NCI-H2196 (cell line): ENCODE data around the gene SYK.

Source experiments
- DNase-seq: peaks from one replicate; lab custom pipeline; 2025; ENCODE audit not compliant: unreplicated experiment; lab: John Stamatoyannopoulos, UW

Gene SYK

GRCh38 chr9:90821697-90822096 is 20.1 kb downstream of the SYK start:
- no peak for DNase-seq

- DNase-seq = no peak
These were observed 21.2 kb downstream of the SYK start for GRCh38 chr9:90822866-90823265.

GRCh38 chr9:90825586-90825985 is 24.0 kb downstream of the SYK start:
- DNase-seq = no peak

- DNase-seq = no peak
These were observed 24.9 kb downstream of the SYK start for GRCh38 chr9:90826326-90827020.

- no peak for DNase-seq
These were observed 25.7 kb downstream of the SYK start for GRCh38 chr9:90827181-90827871.

- no peak for DNase-seq
These were observed 28.4 kb downstream of the SYK start for GRCh38 chr9:90830051-90830450.

GRCh38 chr9:90830977-90831376 is 29.4 kb downstream of the SYK start:
- no peak for DNase-seq

- DNase-seq = no peak
These were observed 30.6 kb downstream of the SYK start for GRCh38 chr9:90832261-90832660.

GRCh38 chr9:90834828-90835595 is 33.4 kb downstream of the SYK start:
- DNase-seq = peak; percentile 78

GRCh38 chr9:90836411-90837080 is 34.9 kb downstream of the SYK start:
- DNase-seq = no peak

GRCh38 chr9:90838098-90838497 is 36.5 kb downstream of the SYK start:
- no peak for DNase-seq

- DNase-seq = no peak
These were observed 37.0 kb downstream of the SYK start for GRCh38 chr9:90838581-90839154.

- DNase-seq = no peak
These were observed 37.6 kb downstream of the SYK start for GRCh38 chr9:90839183-90839728.

GRCh38 chr9:90840696-90841095 is 39.1 kb downstream of the SYK start:
- DNase-seq = no peak

- DNase-seq = no peak
These were observed 39.6 kb downstream of the SYK start for GRCh38 chr9:90841213-90841612.

GRCh38 chr9:90841615-90842014 is 40.0 kb downstream of the SYK start:
- DNase-seq = no peak

GRCh38 chr9:90842176-90842777 is 40.7 kb downstream of the SYK start:
- no peak for DNase-seq

GRCh38 chr9:90842996-90843395 is 41.4 kb downstream of the SYK start:
- no peak for DNase-seq

GRCh38 chr9:90843525-90843924 is 41.9 kb downstream of the SYK start:
- DNase-seq = no peak

- no peak for DNase-seq
These were observed 42.7 kb downstream of the SYK start for GRCh38 chr9:90844326-90844725.
